Neural crest cell (in vitro differentiated cells): ENCODE data around the gene ZBTB47. TPM values are rescaled to one million over a fixed set of nuclear protein-coding genes. Genes with fewer than 3 reads are reported as not detected.
A peak's percentile ranks its signal among the peaks of the same experiment; 100 is the strongest.

Experiments used
- DNase-seq: peaks from one replicate; pipeline ENCODE4 v3.0.0; 2021; ENCODE audit warnings: low read depth, mixed read lengths, low spot score
- H3K27ac Mint-ChIP-seq: one replicate; pipeline ENCODE4 v1.8.0; 2021; ENCODE audit warnings: mild to moderate bottlenecking, mixed read lengths; ENCODE audit not compliant: unreplicated experiment
- H3K27me3 Mint-ChIP-seq: 2 replicates; pipeline ENCODE4 v1.8.0; 2021; ENCODE audit warnings: low read depth, mild to moderate bottlenecking, mixed read lengths
- H3K36me3 Mint-ChIP-seq: 2 replicates; pipeline ENCODE4 v1.8.0; 2021; ENCODE audit warnings: low read depth, mild to moderate bottlenecking, mixed read lengths
- H3K4me1 Mint-ChIP-seq: 2 replicates; pipeline ENCODE4 v1.8.0; 2021; ENCODE audit warnings: mixed read lengths
- H3K4me3 Mint-ChIP-seq: one replicate; pipeline ENCODE4 v1.8.0; 2021; ENCODE audit warnings: mild to moderate bottlenecking, mixed read lengths
- H3K9me3 Mint-ChIP-seq: 2 replicates; pipeline ENCODE4 v1.8.0; 2021; ENCODE audit warnings: mixed read lengths
- total RNA-seq: library from RNA; stranded (reverse); gene quantifications from 2 replicates; pipeline ENCODE4 v1.2.1, GENCODE V29; 2021
- TF ChIP-seq, protein P1 (sequence below): fragments of 200-600 bp; sonication (generic); conservative IDR thresholded peaks from 2 replicates; pipeline ENCODE4 v1.5.0; 2021; ENCODE audit warnings: antibody characterized with exemption, mild to moderate bottlenecking

ZBTB47 gene
- total RNA-seq, 1 donor from 2014 or later = 6.6 TPM

DNA sequence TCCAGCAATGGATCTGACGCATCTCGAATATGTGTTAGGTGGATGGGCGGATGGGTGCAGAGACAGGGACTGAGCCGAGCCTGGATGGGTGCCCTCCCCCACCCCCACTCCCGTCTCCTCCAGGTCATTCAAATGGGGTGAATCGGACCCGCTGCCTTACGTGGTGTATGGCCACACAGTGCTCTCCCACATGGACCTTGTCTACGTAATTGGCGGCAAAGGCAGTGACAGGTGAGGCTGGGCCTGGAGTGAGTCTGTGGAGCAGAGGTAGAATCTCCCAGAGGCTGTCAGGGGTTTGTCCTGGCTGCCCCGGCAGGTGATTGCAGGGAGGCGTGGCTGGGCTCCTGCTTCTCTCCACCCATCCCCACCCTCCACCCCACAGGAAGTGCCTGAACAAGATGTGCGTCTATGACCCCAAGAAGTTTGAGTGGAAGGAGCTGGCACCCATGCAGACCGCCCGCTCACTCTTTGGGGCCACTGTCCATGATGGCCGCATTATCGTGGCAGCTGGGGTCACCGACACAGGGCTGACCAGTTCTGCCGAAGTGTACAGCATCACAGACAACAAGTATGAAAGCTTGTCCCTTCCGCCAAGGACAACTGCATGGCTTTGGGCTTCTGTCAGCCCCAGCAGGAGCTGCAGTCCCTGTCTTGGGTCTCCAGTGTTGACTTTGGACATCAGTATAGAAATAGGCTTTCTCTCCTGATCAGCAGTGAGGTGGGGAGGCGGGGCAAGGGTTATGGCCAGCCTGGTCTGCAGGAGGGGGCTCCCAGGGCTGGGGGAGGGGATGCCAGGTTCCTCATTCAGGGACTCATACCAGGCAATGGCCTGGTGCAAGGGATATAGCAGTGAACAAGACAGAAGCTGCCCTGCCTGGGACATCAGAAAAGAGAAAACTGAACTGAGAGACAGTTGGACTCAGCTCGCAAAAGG is 35.3 kb downstream of the ZBTB47 start:
- Mint-ChIP-seq H3K36me3 (no peaks in the 10 kb centered on the region), H3K27ac (no peak overlapping the region), H3K9me3 (no peaks in the 10 kb centered on the region), H3K27me3 (no peaks in the 10 kb centered on the region), H3K4me3 (no peak overlapping the region), H3K4me1 (no peaks in the 10 kb centered on the region)
- DNase-seq = no peak
- TF ChIP-seq, protein P1, sequence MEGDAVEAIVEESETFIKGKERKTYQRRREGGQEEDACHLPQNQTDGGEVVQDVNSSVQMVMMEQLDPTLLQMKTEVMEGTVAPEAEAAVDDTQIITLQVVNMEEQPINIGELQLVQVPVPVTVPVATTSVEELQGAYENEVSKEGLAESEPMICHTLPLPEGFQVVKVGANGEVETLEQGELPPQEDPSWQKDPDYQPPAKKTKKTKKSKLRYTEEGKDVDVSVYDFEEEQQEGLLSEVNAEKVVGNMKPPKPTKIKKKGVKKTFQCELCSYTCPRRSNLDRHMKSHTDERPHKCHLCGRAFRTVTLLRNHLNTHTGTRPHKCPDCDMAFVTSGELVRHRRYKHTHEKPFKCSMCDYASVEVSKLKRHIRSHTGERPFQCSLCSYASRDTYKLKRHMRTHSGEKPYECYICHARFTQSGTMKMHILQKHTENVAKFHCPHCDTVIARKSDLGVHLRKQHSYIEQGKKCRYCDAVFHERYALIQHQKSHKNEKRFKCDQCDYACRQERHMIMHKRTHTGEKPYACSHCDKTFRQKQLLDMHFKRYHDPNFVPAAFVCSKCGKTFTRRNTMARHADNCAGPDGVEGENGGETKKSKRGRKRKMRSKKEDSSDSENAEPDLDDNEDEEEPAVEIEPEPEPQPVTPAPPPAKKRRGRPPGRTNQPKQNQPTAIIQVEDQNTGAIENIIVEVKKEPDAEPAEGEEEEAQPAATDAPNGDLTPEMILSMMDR = no peak

DNA sequence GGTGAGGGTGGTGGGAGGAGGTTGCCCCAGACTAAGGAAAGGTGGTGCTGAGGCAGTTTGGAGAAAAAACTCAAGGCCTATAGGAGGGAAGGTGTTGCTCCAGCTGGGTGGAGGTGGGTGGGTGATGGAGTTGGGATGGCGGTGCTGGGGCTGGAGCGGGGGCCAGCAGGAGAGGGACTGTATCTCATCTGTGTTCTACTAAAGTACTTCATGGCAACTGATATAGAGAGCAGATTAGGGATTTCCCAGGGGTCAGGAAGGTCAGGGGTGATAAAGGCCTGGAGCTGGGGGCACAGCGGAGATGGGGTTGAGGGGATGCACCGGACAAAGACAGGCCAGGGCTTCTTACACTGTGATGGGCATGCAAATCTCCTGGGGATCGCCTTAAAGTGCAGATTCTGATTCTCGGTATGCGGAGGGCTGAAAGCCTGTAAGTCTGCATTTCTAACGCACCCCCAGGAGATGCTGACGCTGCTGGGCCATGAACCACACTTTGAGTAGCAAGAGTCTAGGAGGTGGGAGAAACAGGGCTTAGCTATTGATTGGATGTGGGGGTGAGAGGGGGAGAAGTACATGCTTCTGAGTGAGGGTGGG is 36.0 kb downstream of the ZBTB47 start:
- Mint-ChIP-seq H3K4me3 (no peak overlapping the region), H3K9me3 (no peaks in the 10 kb centered on the region), H3K27me3 (no peaks in the 10 kb centered on the region), H3K4me1 (no peaks in the 10 kb centered on the region), H3K27ac (peak overlapping the region; percentile 83), H3K36me3 (no peaks in the 10 kb centered on the region)
- TF ChIP-seq, protein P1 = no peak
- DNase-seq = no peak

DNA sequence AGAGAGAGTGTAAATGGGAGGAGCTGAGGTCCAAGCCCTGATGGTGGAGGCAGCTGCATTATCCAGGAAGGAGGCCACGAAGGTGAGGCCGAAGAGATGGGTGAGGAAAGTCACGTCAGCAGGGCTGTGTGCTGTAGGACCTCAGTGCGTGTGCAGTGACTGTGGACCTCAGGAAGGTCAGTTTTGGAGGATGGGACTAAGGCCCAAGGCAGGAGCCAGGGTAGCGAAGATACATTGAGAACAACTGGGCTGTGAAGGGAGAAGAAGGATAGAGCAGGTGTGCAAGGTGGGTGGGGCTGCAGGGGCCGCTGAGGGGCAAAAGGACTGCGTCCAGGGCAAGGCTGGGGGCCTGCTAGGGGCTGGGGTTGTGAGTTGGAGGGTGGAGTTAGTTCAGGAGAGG is 36.7 kb downstream of the ZBTB47 start:
- Mint-ChIP-seq H3K4me1 (no peaks in the 10 kb centered on the region), H3K27me3 (no peaks in the 10 kb centered on the region), H3K9me3 (no peaks in the 10 kb centered on the region), H3K4me3 (no peak overlapping the region), H3K36me3 (no peaks in the 10 kb centered on the region), H3K27ac (no peak overlapping the region)
- DNase-seq = no peak
- TF ChIP-seq, protein P1 = no peak

DNA sequence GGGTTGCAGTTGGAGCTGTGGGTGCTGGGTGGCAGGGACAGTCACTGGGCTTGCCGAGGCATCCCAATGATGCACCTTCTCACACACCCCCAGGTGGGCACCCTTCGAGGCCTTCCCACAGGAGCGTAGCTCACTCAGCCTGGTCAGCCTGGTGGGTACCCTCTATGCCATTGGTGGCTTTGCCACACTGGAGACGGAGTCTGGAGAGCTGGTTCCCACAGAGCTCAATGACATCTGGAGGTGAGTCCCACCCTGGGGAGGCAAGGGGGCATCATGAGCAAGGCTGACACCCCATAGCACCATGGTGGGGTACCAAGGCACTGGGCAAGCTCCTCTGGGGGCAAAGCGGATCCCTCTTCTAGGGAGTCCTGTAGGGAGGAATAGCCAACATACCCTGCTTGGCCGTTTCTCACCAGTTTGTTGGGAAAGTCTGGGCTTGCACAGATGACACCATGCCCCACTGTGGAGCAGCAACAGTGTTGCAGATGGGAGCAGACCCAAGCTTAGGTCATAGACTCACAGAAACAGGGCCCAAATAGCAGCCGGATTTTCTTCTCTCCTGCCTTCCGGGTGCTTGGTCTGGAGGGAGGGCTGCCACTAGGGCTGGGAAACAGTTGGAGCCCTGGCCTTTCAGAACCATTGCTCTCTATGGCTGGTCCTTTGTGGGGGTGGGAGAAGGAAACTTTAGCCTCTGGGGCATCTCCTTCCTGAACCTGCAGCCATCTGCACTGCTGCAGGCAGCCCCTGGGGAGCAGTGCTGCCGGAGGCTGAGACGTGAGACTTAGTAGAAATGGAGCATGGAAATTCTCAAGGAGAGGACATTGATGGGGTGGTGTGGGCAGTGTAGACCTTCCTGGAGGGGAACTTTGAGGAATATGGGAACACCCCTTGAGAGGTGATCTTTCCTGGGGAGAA is 37.5 kb downstream of the ZBTB47 start:
- no peaks in the 10 kb centered on the region for H3K9me3 Mint-ChIP-seq
- H3K4me1 Mint-ChIP-seq = no peaks in the 10 kb centered on the region
- TF ChIP-seq, protein P1 = no peak
- H3K27me3 Mint-ChIP-seq = no peaks in the 10 kb centered on the region
- DNase-seq = no peak
- H3K36me3 Mint-ChIP-seq = no peaks in the 10 kb centered on the region
- no peak overlapping the region for H3K27ac Mint-ChIP-seq
- no peak overlapping the region for H3K4me3 Mint-ChIP-seq
